SK-N-SH treated with all-trans-retinoic acid at 6 μM for 48 hours (cell line): ENCODE data around the gene SLC12A4.

Source experiments
- ATAC-seq: fragments of 200-7000 bp; cut with Tn5 transposase; 3 replicates; pipeline ENCODE4 v1.9.1; 2020; ENCODE audit warnings: mild to moderate bottlenecking, moderate library complexity
- ARNTL ChIP-seq: fragments of 450-650 bp; formaldehyde crosslinking; IDR thresholded peaks from 2 replicates; pipeline ENCODE4 v1.5.0; 2020; ENCODE audit warnings: low read depth, mild to moderate bottlenecking, moderate library complexity, borderline replicate concordance
- BACH2 ChIP-seq: fragments of 250-450 bp; sonication (Bioruptor Pico); IDR thresholded peaks from 2 replicates; pipeline ENCODE4 v1.9.0; 2021; ENCODE audit warnings: mild to moderate bottlenecking, borderline replicate concordance
- CREB5 ChIP-seq: fragments of 250-450 bp; sonication (Bioruptor Pico); IDR thresholded peaks from 2 replicates; pipeline ENCODE4 v1.5.1; 2020; ENCODE audit warnings: low read depth, mild to moderate bottlenecking, moderate library complexity
- CSDC2 ChIP-seq: fragments of 250-450 bp; sonication (Bioruptor Pico); IDR thresholded peaks from 2 replicates; pipeline ENCODE4 v1.5.0; 2020; ENCODE audit warnings: mild to moderate bottlenecking, moderate library complexity
- CSRNP3 ChIP-seq: fragments of 250-450 bp; sonication (Bioruptor Pico); IDR thresholded peaks from 2 replicates; pipeline ENCODE4 v1.5.1; 2021; ENCODE audit warnings: mild to moderate bottlenecking, moderate library complexity
- GLIS3 ChIP-seq: fragments of 250-450 bp; sonication (Bioruptor Pico); IDR thresholded peaks from 2 replicates; pipeline ENCODE4 v1.5.0; 2020; ENCODE audit warnings: mild to moderate bottlenecking, moderate library complexity
- ISL1 ChIP-seq: fragments of 250-450 bp; sonication (Bioruptor Pico); IDR thresholded peaks from 2 replicates; pipeline ENCODE4 v2.1.2; 2022; ENCODE audit warnings: mild to moderate bottlenecking, moderate library complexity
- OSR1 ChIP-seq: fragments of 250-450 bp; sonication (Bioruptor Pico); IDR thresholded peaks from 2 replicates; pipeline ENCODE4 v1.8.0; 2022; ENCODE audit warnings: moderate library complexity, mild to moderate bottlenecking, inconsistent platforms
- PATZ1 ChIP-seq: fragments of 250-450 bp; sonication (Bioruptor Pico); IDR thresholded peaks from 2 replicates; pipeline ENCODE4 v1.8.0; 2020; ENCODE audit warnings: mild to moderate bottlenecking, moderate library complexity, borderline replicate concordance
- POU6F1 ChIP-seq: fragments of 250-450 bp; sonication (Bioruptor Pico); IDR thresholded peaks from 2 replicates; pipeline ENCODE4 v1.8.0; 2021; ENCODE audit warnings: low read depth, mild to moderate bottlenecking, moderate library complexity, borderline replicate concordance
- PPARA ChIP-seq: fragments of 250-450 bp; sonication (Bioruptor Pico); IDR thresholded peaks from 2 replicates; pipeline ENCODE4 v1.5.0; 2020; ENCODE audit warnings: mild to moderate bottlenecking, borderline replicate concordance
- RARB ChIP-seq: fragments of 250-450 bp; sonication (Bioruptor Pico); IDR thresholded peaks from 2 replicates; pipeline ENCODE4 v1.8.0; 2021; ENCODE audit warnings: mild to moderate bottlenecking, moderate library complexity
- SNAI2 ChIP-seq: fragments of 250-450 bp; sonication (Bioruptor Pico); IDR thresholded peaks from 2 replicates; pipeline ENCODE4 v1.5.0; 2020; ENCODE audit warnings: mild to moderate bottlenecking, moderate library complexity
- TCF4 ChIP-seq: fragments of 250-450 bp; sonication (Bioruptor Pico); IDR thresholded peaks from 2 replicates; pipeline ENCODE4 v1.8.0; 2021; ENCODE audit warnings: mild to moderate bottlenecking, moderate library complexity, borderline replicate concordance
- TOX ChIP-seq: fragments of 250-450 bp; sonication (Bioruptor Pico); IDR thresholded peaks from 2 replicates; pipeline ENCODE4 v1.8.0; 2021; ENCODE audit warnings: mild to moderate bottlenecking, moderate library complexity, borderline replicate concordance
- TSHZ2 ChIP-seq: fragments of 250-450 bp; sonication (Bioruptor Pico); IDR thresholded peaks from 2 replicates; pipeline ENCODE4 v1.5.0; 2020; ENCODE audit warnings: mild to moderate bottlenecking, moderate library complexity
- ZFP3 ChIP-seq: fragments of 250-450 bp; sonication (Bioruptor Pico); IDR thresholded peaks from 2 replicates; pipeline ENCODE4 v1.5.0; 2020; ENCODE audit warnings: mild to moderate bottlenecking, moderate library complexity
- ZFP30 ChIP-seq: fragments of 450-650 bp; formaldehyde crosslinking; IDR thresholded peaks from 2 replicates; pipeline ENCODE4 v1.5.0; 2022; ENCODE audit warnings: mild to moderate bottlenecking, moderate library complexity
- ZNF565 ChIP-seq: fragments of 450-650 bp; formaldehyde crosslinking; conservative IDR thresholded peaks from 2 replicates; pipeline ENCODE4 v1.5.0; 2020; ENCODE audit warnings: low read depth, mild to moderate bottlenecking, moderate library complexity
- ZNF70 ChIP-seq: fragments of 450-650 bp; formaldehyde crosslinking; IDR thresholded peaks from 2 replicates; pipeline ENCODE4 v1.5.0; 2020; ENCODE audit warnings: mild to moderate bottlenecking, moderate library complexity

The SLC12A4 gene

GRCh38 chr16:67902831-67903230 lies 65.6 kb downstream of the SLC12A4 start:
- TF ChIP-seq BACH2 (no peak), PPARA (CRISPR knock-in tag) (no peak)
- ATAC-seq = no peak

- no peak for ATAC-seq
- TF ChIP-seq BACH2 = no peak
- TF ChIP-seq RARB = no peak
- TF ChIP-seq TSHZ2 (CRISPR knock-in tag) = no peak
- no peak for TF ChIP-seq ISL1 (CRISPR knock-in tag)
- no peak for TF ChIP-seq GLIS3 (CRISPR knock-in tag)
- no peak for TF ChIP-seq PATZ1 (CRISPR knock-in tag)
- TF ChIP-seq CSDC2 = no peak
- no peak for TF ChIP-seq ARNTL (CRISPR knock-in tag)
- no peak for TF ChIP-seq TOX (CRISPR knock-in tag)
- no peak for TF ChIP-seq CSRNP3 (CRISPR knock-in tag)
- TF ChIP-seq CREB5 (CRISPR knock-in tag) = no peak
- no peak for TF ChIP-seq SNAI2 (CRISPR knock-in tag)
- no peak for TF ChIP-seq POU6F1 (CRISPR knock-in tag)
- TF ChIP-seq ZNF565 (CRISPR knock-in tag) = no peak
- TF ChIP-seq PPARA (CRISPR knock-in tag) = no peak
- TF ChIP-seq ZFP3 (CRISPR knock-in tag) = no peak
- no peak for TF ChIP-seq OSR1 (CRISPR knock-in tag)
Measured at GRCh38 chr16:67901734-67902133, 66.7 kb downstream of the SLC12A4 start.

GRCh38 chr16:67897231-67897630 lies 71.2 kb downstream of the SLC12A4 start:
- ATAC-seq = no peak
- TF ChIP-seq OSR1 (CRISPR knock-in tag) (no peak), ARNTL (CRISPR knock-in tag) (no peak), SNAI2 (CRISPR knock-in tag) (no peak), TCF4 (no peak), CSDC2 (no peak), ZNF70 (no peak), ZNF565 (CRISPR knock-in tag) (no peak), RARB (no peak), GLIS3 (CRISPR knock-in tag) (no peak), POU6F1 (CRISPR knock-in tag) (no peak), TOX (CRISPR knock-in tag) (no peak), PATZ1 (CRISPR knock-in tag) (no peak), ZFP3 (CRISPR knock-in tag) (no peak), ZFP30 (CRISPR knock-in tag) (no peak), CREB5 (CRISPR knock-in tag) (no peak), CSRNP3 (CRISPR knock-in tag) (no peak)
